PC-3 (cell line): ENCODE data around the gene ILDR2.

Experiments used
- EZH2 ChIP-seq: fragments of 300-600 bp; sonication (generic); IDR thresholded peaks from one replicate; pipeline ENCODE4 v1.6.1; 2017; ENCODE audit warnings: antibody characterized with exemption, mild to moderate bottlenecking, low read length; ENCODE audit not compliant: unreplicated experiment
- EZH2phosphoT487 ChIP-seq: fragments of 300-600 bp; sonication (generic); IDR thresholded peaks from 2 replicates; pipeline ENCODE4 v1.6.1; 2018; ENCODE audit warnings: mild to moderate bottlenecking, antibody characterized with exemption, low read length, borderline replicate concordance
- TF ChIP-seq, protein P1 (sequence below): fragments of 300-600 bp; sonication (generic); conservative IDR thresholded peaks from 2 replicates; pipeline ENCODE4 v1.5.1; 2017; ENCODE audit warnings: antibody characterized with exemption, low read depth, mild to moderate bottlenecking, low read length

DNA sequence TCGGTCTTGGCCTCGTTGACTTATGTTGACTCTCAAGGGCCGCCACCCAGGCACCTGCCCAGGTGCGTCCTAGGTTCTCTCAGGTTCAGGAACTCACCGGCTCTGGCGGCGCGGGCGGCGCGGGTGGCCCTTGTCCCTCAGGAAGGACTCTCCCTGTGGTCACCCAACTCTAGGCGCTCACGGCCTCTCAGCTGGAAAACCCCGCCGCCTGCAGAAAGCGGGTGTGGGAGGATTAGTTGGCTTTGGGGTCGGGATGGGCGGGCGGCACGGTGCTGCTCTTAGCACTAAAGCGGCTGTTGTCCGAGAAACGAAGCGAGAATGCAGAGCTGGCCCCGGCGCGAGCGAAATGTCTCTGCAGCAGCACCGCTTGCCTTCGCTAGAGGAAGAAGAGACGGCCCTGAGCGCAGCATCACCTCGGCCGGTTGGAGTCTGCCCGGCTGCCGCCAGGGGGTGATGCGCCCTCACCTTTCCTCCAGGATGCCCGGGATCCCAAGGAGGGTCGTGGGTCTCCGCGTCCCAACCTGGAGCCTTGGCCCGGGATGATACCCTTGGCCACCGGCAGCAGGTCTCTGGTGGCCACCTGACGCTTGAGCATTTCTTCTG, 91.2 kb downstream of the ILDR2 start:
- TF ChIP-seq, protein P1, sequence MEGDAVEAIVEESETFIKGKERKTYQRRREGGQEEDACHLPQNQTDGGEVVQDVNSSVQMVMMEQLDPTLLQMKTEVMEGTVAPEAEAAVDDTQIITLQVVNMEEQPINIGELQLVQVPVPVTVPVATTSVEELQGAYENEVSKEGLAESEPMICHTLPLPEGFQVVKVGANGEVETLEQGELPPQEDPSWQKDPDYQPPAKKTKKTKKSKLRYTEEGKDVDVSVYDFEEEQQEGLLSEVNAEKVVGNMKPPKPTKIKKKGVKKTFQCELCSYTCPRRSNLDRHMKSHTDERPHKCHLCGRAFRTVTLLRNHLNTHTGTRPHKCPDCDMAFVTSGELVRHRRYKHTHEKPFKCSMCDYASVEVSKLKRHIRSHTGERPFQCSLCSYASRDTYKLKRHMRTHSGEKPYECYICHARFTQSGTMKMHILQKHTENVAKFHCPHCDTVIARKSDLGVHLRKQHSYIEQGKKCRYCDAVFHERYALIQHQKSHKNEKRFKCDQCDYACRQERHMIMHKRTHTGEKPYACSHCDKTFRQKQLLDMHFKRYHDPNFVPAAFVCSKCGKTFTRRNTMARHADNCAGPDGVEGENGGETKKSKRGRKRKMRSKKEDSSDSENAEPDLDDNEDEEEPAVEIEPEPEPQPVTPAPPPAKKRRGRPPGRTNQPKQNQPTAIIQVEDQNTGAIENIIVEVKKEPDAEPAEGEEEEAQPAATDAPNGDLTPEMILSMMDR: no peak
- TF ChIP-seq EZH2 (no peak), EZH2phosphoT487 (no peak)
